Nephron progenitor cell (in vitro differentiated cells): ENCODE measurements around the gene OASL.
A peak's percentile ranks its signal among the peaks of the same experiment; 100 is the strongest.

ENCODE experiments used
- DNase-seq: peaks from one replicate; pipeline ENCODE4 v3.0.0; 2021
- H3K27ac Mint-ChIP-seq: 2 replicates; pipeline ENCODE4 v1.8.0; 2021; ENCODE audit warnings: mild to moderate bottlenecking, moderate library complexity, mixed read lengths
- H3K27me3 Mint-ChIP-seq: 2 replicates; pipeline ENCODE4 v1.8.0; 2021; ENCODE audit warnings: mild to moderate bottlenecking, low read depth, mixed read lengths; ENCODE audit not compliant: poor library complexity
- H3K36me3 Mint-ChIP-seq: 2 replicates; pipeline ENCODE4 v1.8.0; 2021; ENCODE audit warnings: low read depth, mixed read lengths
- H3K4me1 Mint-ChIP-seq: 2 replicates; pipeline ENCODE4 v1.8.0; 2021; ENCODE audit warnings: mixed read lengths
- H3K4me3 Mint-ChIP-seq: 2 replicates; pipeline ENCODE4 v1.8.0; 2021; ENCODE audit warnings: mild to moderate bottlenecking, moderate library complexity, mixed read lengths
- H3K9me3 Mint-ChIP-seq: 2 replicates; pipeline ENCODE4 v1.8.0; 2021; ENCODE audit warnings: mild to moderate bottlenecking, moderate library complexity, mixed read lengths
- TF ChIP-seq, protein P1 (sequence below): fragments of 200-600 bp; sonication (generic); IDR thresholded peaks from 2 replicates; pipeline ENCODE4 v1.5.0; 2021; ENCODE audit warnings: antibody characterized with exemption

The OASL gene

DNA sequence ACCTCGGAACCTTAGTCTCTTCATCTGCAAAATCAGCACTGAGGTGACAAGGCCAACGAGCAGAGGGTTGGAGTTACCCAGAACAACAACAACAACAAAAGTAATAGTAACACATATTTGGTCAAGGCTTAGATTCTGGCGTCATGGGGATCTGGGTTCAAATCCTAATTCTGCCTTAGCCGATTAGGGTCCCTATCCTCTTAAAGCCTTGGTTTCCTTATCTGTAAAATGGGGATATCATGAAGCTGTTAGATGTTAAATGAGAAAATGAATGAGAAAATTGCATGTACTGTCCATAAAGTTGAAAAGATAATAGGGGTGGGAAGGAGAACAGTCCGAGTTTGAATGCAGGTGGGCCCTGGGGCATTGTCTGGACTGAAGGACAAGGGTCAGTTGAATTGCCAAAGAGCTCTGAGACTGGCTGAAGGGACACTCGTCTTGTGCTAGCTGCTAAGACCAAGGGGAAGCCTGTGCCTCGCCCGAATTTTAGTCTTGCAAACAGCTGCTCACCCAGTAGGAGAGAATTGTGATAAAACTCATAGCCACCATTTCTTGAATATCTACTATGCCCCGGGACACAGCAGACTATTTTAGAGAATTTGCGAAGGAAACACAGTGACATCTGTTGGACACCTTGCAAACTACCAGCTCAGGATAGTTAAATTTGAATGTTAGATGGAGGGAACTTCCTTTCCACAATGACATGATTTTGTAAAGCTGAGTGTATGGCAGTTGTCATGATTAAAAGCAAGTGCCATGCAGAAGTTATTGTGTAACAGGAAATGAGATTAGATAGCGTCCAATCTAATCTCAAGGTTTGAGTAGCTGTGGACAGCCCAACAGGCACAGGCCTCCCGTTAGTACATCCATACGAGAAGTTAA, 67.5 kb downstream of the OASL start:
- H3K4me1 Mint-ChIP-seq = peaks cover 14% of the 10 kb centered on the region
- TF ChIP-seq, protein P1, sequence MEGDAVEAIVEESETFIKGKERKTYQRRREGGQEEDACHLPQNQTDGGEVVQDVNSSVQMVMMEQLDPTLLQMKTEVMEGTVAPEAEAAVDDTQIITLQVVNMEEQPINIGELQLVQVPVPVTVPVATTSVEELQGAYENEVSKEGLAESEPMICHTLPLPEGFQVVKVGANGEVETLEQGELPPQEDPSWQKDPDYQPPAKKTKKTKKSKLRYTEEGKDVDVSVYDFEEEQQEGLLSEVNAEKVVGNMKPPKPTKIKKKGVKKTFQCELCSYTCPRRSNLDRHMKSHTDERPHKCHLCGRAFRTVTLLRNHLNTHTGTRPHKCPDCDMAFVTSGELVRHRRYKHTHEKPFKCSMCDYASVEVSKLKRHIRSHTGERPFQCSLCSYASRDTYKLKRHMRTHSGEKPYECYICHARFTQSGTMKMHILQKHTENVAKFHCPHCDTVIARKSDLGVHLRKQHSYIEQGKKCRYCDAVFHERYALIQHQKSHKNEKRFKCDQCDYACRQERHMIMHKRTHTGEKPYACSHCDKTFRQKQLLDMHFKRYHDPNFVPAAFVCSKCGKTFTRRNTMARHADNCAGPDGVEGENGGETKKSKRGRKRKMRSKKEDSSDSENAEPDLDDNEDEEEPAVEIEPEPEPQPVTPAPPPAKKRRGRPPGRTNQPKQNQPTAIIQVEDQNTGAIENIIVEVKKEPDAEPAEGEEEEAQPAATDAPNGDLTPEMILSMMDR = peak; percentile 71
- H3K4me3 Mint-ChIP-seq = no peak overlapping the region
- H3K27me3 Mint-ChIP-seq = peaks cover 15% of the 10 kb centered on the region
- DNase-seq = no peak
- H3K36me3 Mint-ChIP-seq = no peaks in the 10 kb centered on the region
- no peaks in the 10 kb centered on the region for H3K9me3 Mint-ChIP-seq
- H3K27ac Mint-ChIP-seq = no peak overlapping the region

DNA sequence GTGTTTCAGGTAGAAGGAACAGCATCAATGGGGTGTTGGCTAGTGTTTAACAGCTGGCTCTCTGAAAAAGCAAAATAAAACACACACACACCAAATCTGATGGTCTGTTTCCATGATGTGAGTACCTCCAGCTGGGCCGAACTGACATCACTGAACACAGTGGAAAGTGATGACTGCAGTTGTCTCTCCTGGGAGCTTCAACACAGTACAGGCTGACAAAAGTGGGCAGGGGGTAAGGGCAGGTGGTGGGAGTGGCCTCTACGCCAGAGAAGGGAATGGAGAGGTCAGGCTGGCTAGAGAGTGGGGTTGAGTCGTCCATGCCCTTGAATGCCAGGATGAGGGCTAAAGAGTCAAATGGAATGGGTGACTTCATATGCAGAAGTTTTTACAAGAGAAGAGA, 68.7 kb downstream of the OASL start:
- Mint-ChIP-seq H3K27me3 (peaks cover 15% of the 10 kb centered on the region), H3K9me3 (no peaks in the 10 kb centered on the region), H3K4me1 (peaks cover 19% of the 10 kb centered on the region), H3K36me3 (no peaks in the 10 kb centered on the region), H3K27ac (peak overlapping the region; percentile 68), H3K4me3 (no peak overlapping the region)
- no peak for DNase-seq
- TF ChIP-seq, protein P1 = no peak
